Breast epithelium (tissue), 4 donors: ENCODE measurements around the gene DLG1. TPM values are rescaled to one million over a fixed set of nuclear protein-coding genes. Genes with fewer than 3 reads are reported as not detected.

ENCODE experiments used
- DNase-seq, 2 donors: peaks; one replicate each; pipeline ENCODE4 v3.0.0-alpha.2; 2019; ENCODE audit warnings: low spot score in 2 of 2
- H3K27ac ChIP-seq, 2 donors: fragments of 200-600 bp; sonication (generic) in 1 of 2; one replicate each; pipeline ENCODE4 v1.5.1; 2016 to 2019; ENCODE audit warnings: mild to moderate bottlenecking in 1 of 2
- H3K27me3 ChIP-seq, 2 donors: fragments of 200-600 bp; sonication (generic) in 1 of 2; one replicate each; pipeline versions ENCODE4 v1.5.1 to v1.6.0; 2017 to 2019; ENCODE audit warnings: control low read depth in 1 of 2, mild to moderate bottlenecking in 1 of 2
- H3K36me3 ChIP-seq: fragments of 200-600 bp; one replicate; pipeline ENCODE4 v1.5.1; 2019
- H3K4me1 ChIP-seq, 2 donors: fragments of 200-600 bp; sonication (generic); one replicate each; pipeline ENCODE4 v1.5.1; 2016 to 2019; ENCODE audit warnings: control low read depth in 1 of 2
- H3K4me3 ChIP-seq, 3 donors: fragments of 200-600 bp; sonication (generic); 1 replicate in 2 of 3; 2 replicates in 1 of 3; pipeline ENCODE4 v1.5.1; 2016 to 2019; ENCODE audit warnings: mild to moderate bottlenecking in 3 of 3, moderate library complexity in 2 of 3
- H3K9me3 ChIP-seq, 2 donors: fragments of 200-600 bp; sonication (generic) in 1 of 2; one replicate each; pipeline ENCODE4 v1.5.1; 2016 to 2019; ENCODE audit warnings: control low read depth in 1 of 2
- POLR2A ChIP-seq: fragments of 450-650 bp; IDR thresholded peaks from one replicate; pipeline ENCODE4 v1.6.1; 2016; ENCODE audit warnings: antibody characterized with exemption, mild to moderate bottlenecking, moderate library complexity
- POLR2AphosphoS5 ChIP-seq, 3 donors: sonication (generic); formaldehyde crosslinking; IDR thresholded peaks; one replicate each; pipeline ENCODE4 v1.6.1; 2017; ENCODE audit warnings: antibody characterized with exemption in 3 of 3
- intact Hi-C: fragments of 100-400 bp; cut with DNase I; formaldehyde crosslinking; loops from one replicate; pipeline ENCODE4 v1.15.1; 2023; ENCODE audit warnings: low total_unique reads
- total RNA-seq, 3 donors: library from RNA; depleted of rRNA; stranded (reverse); fragments of >200 nt; gene quantifications; one replicate each; pipeline ENCODE4 v1.1.0, GENCODE V29; 2016
- TF ChIP-seq, protein P1 (sequence below), 3 donors: fragments of 450-650 bp; IDR thresholded peaks; one replicate each; pipeline ENCODE4 v1.5.1; 2016 to 2017; ENCODE audit warnings: antibody characterized with exemption in 3 of 3, mild to moderate bottlenecking in 3 of 3, moderate library complexity in 3 of 3

The DLG1 gene
- total RNA-seq, 3 donors from 2014 or later = 76.0 to 100 (median 76.7) TPM

DNA sequence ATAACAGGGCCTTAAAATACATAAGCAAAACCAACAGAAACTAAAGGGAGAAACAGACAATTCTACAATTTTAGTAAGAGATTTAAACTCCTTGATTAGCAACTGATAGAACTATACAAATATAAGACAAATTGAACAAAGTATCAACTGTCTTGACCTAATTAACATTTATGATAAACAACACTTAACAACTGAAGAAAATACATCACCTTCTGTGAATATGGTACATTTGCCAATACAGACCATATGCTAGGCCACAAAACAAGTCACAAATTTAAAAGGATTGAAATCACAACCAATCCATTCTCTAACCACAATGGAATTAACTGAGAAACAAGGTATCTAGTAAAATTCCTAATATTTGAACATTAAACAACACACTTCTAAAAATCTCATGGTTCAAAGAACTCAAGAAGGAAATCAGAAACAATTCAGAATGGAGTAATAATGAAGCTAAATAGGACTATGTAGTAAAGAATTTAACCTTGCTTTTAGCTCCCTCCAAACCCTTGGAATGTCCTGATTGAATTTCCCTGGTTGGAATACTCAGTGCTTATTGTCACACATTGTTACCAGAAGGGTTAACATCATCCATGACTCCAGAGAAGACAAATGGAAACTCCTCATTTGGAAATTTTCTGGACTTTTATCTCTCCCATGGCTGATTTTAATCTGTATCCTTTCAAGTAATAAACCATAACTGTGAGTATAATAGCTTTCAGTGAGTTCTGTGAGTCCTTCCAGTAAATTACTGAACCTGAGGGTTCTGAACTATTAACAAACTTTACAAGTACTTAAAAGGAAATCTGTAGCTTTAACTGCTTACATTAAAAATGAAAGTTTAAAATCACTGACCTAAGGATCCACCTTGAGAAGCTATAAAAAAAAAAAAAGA is 88.8 kb downstream of the DLG1 start:
- no peaks in the 10 kb centered on the region for H3K4me1 ChIP-seq
- H3K9me3 ChIP-seq = no peaks in the 10 kb centered on the region
- TF ChIP-seq POLR2AphosphoS5 (IDR thresholded peaks at IDR 0.05) (no peak), POLR2A (no peak)
- TF ChIP-seq, protein P1, sequence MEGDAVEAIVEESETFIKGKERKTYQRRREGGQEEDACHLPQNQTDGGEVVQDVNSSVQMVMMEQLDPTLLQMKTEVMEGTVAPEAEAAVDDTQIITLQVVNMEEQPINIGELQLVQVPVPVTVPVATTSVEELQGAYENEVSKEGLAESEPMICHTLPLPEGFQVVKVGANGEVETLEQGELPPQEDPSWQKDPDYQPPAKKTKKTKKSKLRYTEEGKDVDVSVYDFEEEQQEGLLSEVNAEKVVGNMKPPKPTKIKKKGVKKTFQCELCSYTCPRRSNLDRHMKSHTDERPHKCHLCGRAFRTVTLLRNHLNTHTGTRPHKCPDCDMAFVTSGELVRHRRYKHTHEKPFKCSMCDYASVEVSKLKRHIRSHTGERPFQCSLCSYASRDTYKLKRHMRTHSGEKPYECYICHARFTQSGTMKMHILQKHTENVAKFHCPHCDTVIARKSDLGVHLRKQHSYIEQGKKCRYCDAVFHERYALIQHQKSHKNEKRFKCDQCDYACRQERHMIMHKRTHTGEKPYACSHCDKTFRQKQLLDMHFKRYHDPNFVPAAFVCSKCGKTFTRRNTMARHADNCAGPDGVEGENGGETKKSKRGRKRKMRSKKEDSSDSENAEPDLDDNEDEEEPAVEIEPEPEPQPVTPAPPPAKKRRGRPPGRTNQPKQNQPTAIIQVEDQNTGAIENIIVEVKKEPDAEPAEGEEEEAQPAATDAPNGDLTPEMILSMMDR (IDR thresholded peaks at IDR 0.05) = no peak
- no peaks in the 10 kb centered on the region for H3K27me3 ChIP-seq
- DNase-seq = no peak
- intact Hi-C loops = no loop called here
- H3K27ac ChIP-seq = no peak overlapping the region
- no peak overlapping the region for H3K4me3 ChIP-seq
- H3K36me3 ChIP-seq = no peaks in the 10 kb centered on the region

DNA sequence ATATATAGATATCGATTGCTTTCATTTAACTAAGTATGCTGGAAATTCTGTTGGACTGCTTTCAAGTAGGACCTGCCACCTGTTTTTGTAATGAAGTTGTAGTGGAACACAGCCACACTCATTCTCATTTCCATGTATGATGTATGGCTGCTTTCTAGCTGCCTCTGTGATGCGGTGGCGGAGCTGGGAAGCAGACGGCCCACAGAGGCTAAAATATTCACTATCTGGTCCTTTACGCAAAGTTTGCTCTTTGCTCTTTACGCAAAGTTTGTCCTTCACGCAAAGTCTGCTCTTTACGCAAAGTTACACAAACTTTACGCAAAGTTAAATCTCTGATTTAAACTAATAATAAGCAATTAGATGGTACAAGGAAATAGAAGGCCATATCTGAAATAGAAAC is 91.5 kb downstream of the DLG1 start:
- H3K4me3 ChIP-seq = no peak overlapping the region
- TF ChIP-seq POLR2AphosphoS5 (IDR thresholded peaks at IDR 0.05) (no peak), POLR2A (no peak)
- TF ChIP-seq, protein P1 (IDR thresholded peaks at IDR 0.05) = no peak
- no peak for DNase-seq
- H3K27ac ChIP-seq = no peak overlapping the region
- H3K4me1 ChIP-seq = no peaks in the 10 kb centered on the region
- H3K36me3 ChIP-seq = no peaks in the 10 kb centered on the region
- H3K27me3 ChIP-seq = no peaks in the 10 kb centered on the region
- intact Hi-C loops = no loop called here
- H3K9me3 ChIP-seq = no peaks in the 10 kb centered on the region

DNA sequence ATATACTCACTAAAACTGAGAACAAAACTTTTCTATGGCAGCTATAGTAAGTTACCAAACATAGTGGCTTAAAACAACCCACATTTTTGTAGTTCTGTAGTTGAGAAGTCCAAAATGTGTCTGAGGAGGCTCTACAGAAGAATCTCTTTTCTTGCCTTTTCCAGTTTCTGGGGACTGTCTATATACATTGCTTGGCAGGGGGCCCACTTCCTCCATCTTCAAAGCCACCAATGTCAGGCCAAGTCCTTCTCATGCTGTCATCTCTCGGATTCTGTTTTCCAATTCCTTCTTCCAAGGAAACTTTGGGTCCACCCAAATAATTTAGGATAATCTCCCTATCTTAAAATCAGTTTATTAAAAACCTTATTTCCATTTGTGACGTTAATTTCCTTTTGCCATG is 92.7 kb downstream of the DLG1 start:
- no peaks in the 10 kb centered on the region for H3K4me1 ChIP-seq
- no peaks in the 10 kb centered on the region for H3K9me3 ChIP-seq
- no peak for DNase-seq
- no peaks in the 10 kb centered on the region for H3K27me3 ChIP-seq
- no peak overlapping the region for H3K27ac ChIP-seq
- H3K36me3 ChIP-seq = no peaks in the 10 kb centered on the region
- no peak overlapping the region for H3K4me3 ChIP-seq
- TF ChIP-seq, protein P1 (IDR thresholded peaks at IDR 0.05) = no peak
- TF ChIP-seq POLR2AphosphoS5 (IDR thresholded peaks at IDR 0.05) = no peak
- TF ChIP-seq POLR2A = no peak
- intact Hi-C loops = no loop called here

DNA sequence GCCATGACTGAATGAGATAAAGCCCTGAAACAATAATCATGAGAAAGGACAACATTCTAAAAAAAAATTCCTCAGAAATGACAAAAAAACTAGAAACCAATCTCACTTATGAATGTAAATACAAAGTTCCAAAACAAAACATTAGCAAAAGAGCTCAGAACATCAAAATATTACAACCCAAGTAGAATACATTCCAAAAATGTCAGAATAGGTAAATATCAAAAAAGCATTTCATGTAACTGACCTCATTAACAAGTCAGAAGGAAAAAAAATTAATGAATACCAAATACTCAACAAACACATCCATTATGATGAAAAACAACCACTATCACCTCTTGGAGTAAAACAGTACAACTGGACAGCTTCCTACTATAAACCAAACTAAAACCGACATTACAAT is 93.1 kb downstream of the DLG1 start:
- Histone ChIP-seq H3K36me3 (no peaks in the 10 kb centered on the region), H3K27me3 (no peaks in the 10 kb centered on the region), H3K9me3 (no peaks in the 10 kb centered on the region), H3K4me3 (no peak overlapping the region), H3K27ac (no peak overlapping the region), H3K4me1 (no peaks in the 10 kb centered on the region)
- intact Hi-C loops = no loop called here
- TF ChIP-seq POLR2AphosphoS5 (IDR thresholded peaks at IDR 0.05) = no peak
- TF ChIP-seq, protein P1 (IDR thresholded peaks at IDR 0.05) = no peak
- no peak for TF ChIP-seq POLR2A
- DNase-seq = no peak

DNA sequence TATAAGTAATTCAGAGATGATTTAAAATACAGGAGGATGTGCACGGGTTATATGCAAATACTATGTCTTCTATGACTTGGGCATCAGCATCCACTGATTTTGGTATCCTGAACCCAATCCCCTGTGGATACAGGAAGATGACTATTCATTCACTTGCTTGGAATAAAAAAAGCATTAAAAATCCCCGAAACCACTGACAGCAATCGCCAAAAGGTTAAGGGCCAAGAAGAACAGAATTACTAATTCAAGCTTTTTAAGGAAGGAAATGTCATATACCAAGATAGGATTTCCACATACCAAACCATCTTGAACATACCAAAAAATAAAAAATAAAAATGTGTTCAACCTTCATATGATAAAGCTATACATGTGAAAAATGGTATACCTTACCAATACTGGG is 93.7 kb downstream of the DLG1 start:
- H3K36me3 ChIP-seq = no peaks in the 10 kb centered on the region
- intact Hi-C loops = no loop called here
- H3K27ac ChIP-seq = no peak overlapping the region
- no peaks in the 10 kb centered on the region for H3K27me3 ChIP-seq
- TF ChIP-seq POLR2AphosphoS5 (IDR thresholded peaks at IDR 0.05) (no peak), POLR2A (no peak)
- TF ChIP-seq, protein P1 (IDR thresholded peaks at IDR 0.05) = no peak
- no peaks in the 10 kb centered on the region for H3K4me1 ChIP-seq
- H3K9me3 ChIP-seq = no peaks in the 10 kb centered on the region
- no peak overlapping the region for H3K4me3 ChIP-seq
- no peak for DNase-seq
